ENCODE results near the gene ELMO1.

GRCh38 chr7:37074370-37074769 is 374.3 kb downstream of the ELMO1 start:
- TF ChIP-seq CTCF (IDR thresholded peaks at IDR 0.05; ENCODE audit: poor library complexity) (no peak), EZH2 (IDR thresholded peaks at IDR 0.05; ENCODE audit: borderline replicate concordance) (no peak)

All from hepatocyte (in vitro differentiated cells).